ENCODE results near the gene STX8. TPM values are rescaled to one million over a fixed set of nuclear protein-coding genes. Genes with fewer than 3 reads are reported as not detected.
A peak's percentile ranks its signal among the peaks of the same experiment; 100 is the strongest.
"Not testable (repeated sequence)": the region's sequence is repeated elsewhere in the genome, so short reads cannot be mapped to it uniquely, and the experiment has no call there.

Gene STX8
- 51.0 TPM for polyA plus RNA-seq (2013, experiment 1 of 2; ENCODE audit: insufficient read length)
- polyA plus RNA-seq (2013, experiment 2 of 2; ENCODE audit: insufficient read length): 55.1 TPM

- peak; percentile 89 for DNase-seq
These were observed at the start of gene STX8 for GRCh38 chr17:9575381-9576101. Gene STX8, minus strand, starts transcription at chr17:9575820. Its CDS starts 12 bp downstream, at chr17:9575808.

- DNase-seq: no peak
These were observed 47.3 kb upstream of the STX8 start for GRCh38 chr17:9622961-9623360.

GRCh38 chr17:9615486-9615885 is 39.9 kb upstream of the STX8 start:
- DNase-seq: no peak

- no peak for DNase-seq
These were observed 36.4 kb upstream of the STX8 start for GRCh38 chr17:9612006-9612405.

- no peak for DNase-seq
These were observed 35.9 kb upstream of the STX8 start for GRCh38 chr17:9611557-9611956.

- DNase-seq: not testable (repeated sequence)
These were observed 31.4 kb upstream of the STX8 start for GRCh38 chr17:9607058-9607457.

- DNase-seq: no peak
These were observed 30.8 kb upstream of the STX8 start for GRCh38 chr17:9606453-9606852.

GRCh38 chr17:9604583-9604982 is 29.0 kb upstream of the STX8 start:
- not testable (repeated sequence) for DNase-seq

- no peak for DNase-seq
These were observed 23.0 kb upstream of the STX8 start for GRCh38 chr17:9598661-9599060.

GRCh38 chr17:9597638-9598037 is 22.0 kb upstream of the STX8 start:
- DNase-seq: not testable (repeated sequence)

- DNase-seq: no peak
These were observed 18.4 kb upstream of the STX8 start for GRCh38 chr17:9594065-9594464.

- DNase-seq: no peak
These were observed 12.5 kb upstream of the STX8 start for GRCh38 chr17:9587969-9588656.

- no peak for DNase-seq
These were observed 1.7 kb upstream of the STX8 start for GRCh38 chr17:9577373-9577709.

- DNase-seq: peak; percentile 81
These were observed 1.1 kb upstream of the STX8 start, which contains the start of gene CFAP52 for GRCh38 chr17:9576521-9577372. Gene CFAP52, plus strand, starts transcription at chr17:9576642. Its CDS starts 54 bp downstream, at chr17:9576696.

- no peak for DNase-seq
These were observed 4.4 kb downstream of the STX8 start for GRCh38 chr17:9571201-9571600.

- no peak for DNase-seq
These were observed 6.5 kb downstream of the STX8 start for GRCh38 chr17:9568957-9569588.

GRCh38 chr17:9568004-9568403 is 7.6 kb downstream of the STX8 start:
- DNase-seq: no peak

- not testable (repeated sequence) for DNase-seq
These were observed 8.9 kb downstream of the STX8 start for GRCh38 chr17:9566739-9567138.

- DNase-seq: peak; percentile 19
These were observed 9.6 kb downstream of the STX8 start for GRCh38 chr17:9566067-9566466.

- no peak for DNase-seq
These were observed 11.5 kb downstream of the STX8 start for GRCh38 chr17:9564104-9564503.

GRCh38 chr17:9557857-9558256 is 17.8 kb downstream of the STX8 start:
- DNase-seq: peak; percentile 63

- DNase-seq: no peak
These were observed 18.4 kb downstream of the STX8 start for GRCh38 chr17:9557161-9557755.

Measured in fibroblast of skin of scalp (primary cell).